Caco-2 (cell line): ENCODE results near the gene CCN5. TPM values are rescaled to one million over a fixed set of nuclear protein-coding genes. Genes with fewer than 3 reads are reported as not detected.

ENCODE experiments used
- BruUV-seq: library from RNA; stranded (reverse); fragments of 400-500 nt; replicated peaks from 2 replicates; lab custom pipeline; 2021; lab: Mats Ljungman, UMichigan
- CTCF ChIA-PET: fragments of 300-600 bp; sonication (Branson Sonifier 250); formaldehyde crosslinking; loops from one replicate; lab custom pipeline; 2022; ENCODE audit warnings: antibody characterized with exemption; lab: Charles Lee
- POLR2A ChIA-PET: fragments of 300-600 bp; sonication (Branson Sonifier 250); formaldehyde crosslinking; loops from one replicate; lab custom pipeline; 2022; ENCODE audit warnings: antibody characterized with exemption; lab: Charles Lee
- DNase-seq, 2 experiments: peaks; one replicate each; pipeline versions ENCODE4 v3.0.0 to v3.0.0-alpha.2; 2020 to 2022
- H3K27me3 ChIP-seq: replicated peaks from 2 replicates; pipeline ENCODE4 v1.6.0; 2011; ENCODE audit warnings: low read length; ENCODE audit not compliant: control insufficient read depth, insufficient read depth
- H3K36me3 ChIP-seq: 2 replicates; pipeline ENCODE4 v1.5.1; 2011; ENCODE audit warnings: low read length; ENCODE audit not compliant: control insufficient read depth, insufficient read depth
- H3K4me1 ChIP-seq: fragments of 250-450 bp; sonication (Bioruptor Pico); 2 replicates; pipeline ENCODE4 v1.5.1; 2020; ENCODE audit warnings: mild to moderate bottlenecking
- H3K4me3 ChIP-seq: 2 replicates; pipeline ENCODE4 v1.5.1; 2011; ENCODE audit warnings: low read depth, mild to moderate bottlenecking, control low read depth, low read length
- H3K9me3 ChIP-seq: fragments of 250-450 bp; sonication (Bioruptor Pico); 2 replicates; pipeline ENCODE4 v1.5.1; 2020; ENCODE audit warnings: mild to moderate bottlenecking, moderate library complexity
- H3K27ac Mint-ChIP-seq: one replicate; pipeline ENCODE4 v1.8.0; 2022; ENCODE audit warnings: mixed read lengths; ENCODE audit not compliant: unreplicated experiment
- H3K27me3 Mint-ChIP-seq: one replicate; pipeline ENCODE4 v1.8.0; 2022; ENCODE audit warnings: mixed read lengths; ENCODE audit not compliant: insufficient read depth, unreplicated experiment
- H3K36me3 Mint-ChIP-seq: one replicate; pipeline ENCODE4 v1.8.0; 2022; ENCODE audit warnings: mild to moderate bottlenecking, mixed read lengths; ENCODE audit not compliant: insufficient read depth, unreplicated experiment
- H3K4me1 Mint-ChIP-seq: one replicate; pipeline ENCODE4 v1.8.0; 2022; ENCODE audit warnings: low read depth, mixed read lengths; ENCODE audit not compliant: unreplicated experiment
- H3K4me3 Mint-ChIP-seq: one replicate; pipeline ENCODE4 v1.8.0; 2022; ENCODE audit warnings: mild to moderate bottlenecking, moderate library complexity, mixed read lengths; ENCODE audit not compliant: unreplicated experiment
- H3K9me3 Mint-ChIP-seq: one replicate; pipeline ENCODE4 v1.8.0; 2022; ENCODE audit warnings: mixed read lengths; ENCODE audit not compliant: unreplicated experiment
- CTCF ChIP-seq, 2 experiments: fragments of 200-600 bp in 1 of 2; IDR thresholded peaks; 1 replicate in 1 of 2; 2 replicates in 1 of 2; pipeline versions ENCODE4 v1.5.1 to v1.8.0; 2011 to 2022; ENCODE audit warnings: antibody characterized with exemption in 1 of 2, control low read depth in 1 of 2, inconsistent platforms in 1 of 2, low read depth in 1 of 2, low read length in 1 of 2, mild to moderate bottlenecking in 1 of 2, moderate library complexity in 1 of 2; ENCODE audit not compliant: insufficient read depth in 1 of 2, severe bottlenecking in 1 of 2, unreplicated experiment in 1 of 2
- intact Hi-C: fragments of 100-400 bp; cut with micrococcal nuclease; formaldehyde crosslinking; loops from one replicate; pipeline ENCODE4 v1.10.0; 2022; ENCODE audit not compliant: unreplicated experiment
- total RNA-seq: library from RNA; stranded (reverse); gene quantifications from 2 replicates; pipeline ENCODE4 v1.2.3, GENCODE V29; 2022

The CCN5 gene
- total RNA-seq, 1 experiment from 2014 or later = not detected

- Mint-ChIP-seq H3K4me1 (peaks cover 4% of the 10 kb centered on the region), H3K36me3 (no peaks in the 10 kb centered on the region), H3K9me3 (no peaks in the 10 kb centered on the region), H3K27ac (no peak overlapping the region), H3K27me3 (no peaks in the 10 kb centered on the region), H3K4me3 (no peak overlapping the region)
- ChIA-PET CTCF (interaction anchor here (0.7 to 1.5 kb wide), 4 partner anchors 9 to 39 kb away, joined by 3 to 4 read pairs (median 3); no protein-coding TSS in a partner anchor), POLR2A (interaction anchor here (0.5 kb wide), 1 partner anchor 9 kb away, joined by 3 read pairs; no protein-coding TSS in a partner anchor)
- no TSS peak for BruUV-seq
- peaks cover 3% of the 10 kb centered on the region for H3K4me1 ChIP-seq
- no peaks in the 10 kb centered on the region for H3K9me3 ChIP-seq
- TF ChIP-seq CTCF (IDR thresholded peaks at IDR 0.05; ENCODE audit: insufficient read depth in 1 of 2, low read depth in 1 of 2, low read length in 1 of 2, severe bottlenecking in 1 of 2, unreplicated experiment in 1 of 2) = no peak
- no peaks in the 10 kb centered on the region for H3K36me3 ChIP-seq
- no peaks in the 10 kb centered on the region for H3K27me3 ChIP-seq
- no peak overlapping the region for H3K4me3 ChIP-seq
- intact Hi-C loops = no loop called here
- DNase-seq = no peak
Observed at GRCh38 chr20:44723798-44724362, 8.7 kb downstream of the CCN5 start.

GRCh38 chr20:44724423-44725091 lies 9.4 kb downstream of the CCN5 start:
- no peak for TF ChIP-seq CTCF (IDR thresholded peaks at IDR 0.05; ENCODE audit: insufficient read depth in 1 of 2, low read depth in 1 of 2, low read length in 1 of 2, severe bottlenecking in 1 of 2, unreplicated experiment in 1 of 2)
- Mint-ChIP-seq H3K36me3 (no peaks in the 10 kb centered on the region), H3K27ac (no peak overlapping the region), H3K4me1 (peaks cover 7% of the 10 kb centered on the region), H3K27me3 (no peaks in the 10 kb centered on the region), H3K9me3 (no peaks in the 10 kb centered on the region), H3K4me3 (no peak overlapping the region)
- H3K4me1 ChIP-seq = peaks cover 7% of the 10 kb centered on the region
- BruUV-seq = no TSS peak
- ChIA-PET POLR2A (interaction anchor here (0.5 kb wide), 1 partner anchor 10 kb away, joined by 3 read pairs; no protein-coding TSS in a partner anchor), CTCF (interaction anchor here (0.9 to 1.5 kb wide), 3 partner anchors 9 to 40 kb away, joined by 3 to 5 read pairs (median 4); no protein-coding TSS in a partner anchor)
- H3K27me3 ChIP-seq = no peaks in the 10 kb centered on the region
- no peak overlapping the region for H3K4me3 ChIP-seq
- H3K36me3 ChIP-seq = no peaks in the 10 kb centered on the region
- intact Hi-C loops = no loop called here
- DNase-seq = no peak
- H3K9me3 ChIP-seq = no peaks in the 10 kb centered on the region

GRCh38 chr20:44725837-44726236 lies 10.7 kb downstream of the CCN5 start:
- H3K4me1 Mint-ChIP-seq = peaks cover 7% of the 10 kb centered on the region
- no peak overlapping the region for H3K4me3 Mint-ChIP-seq
- intact Hi-C loops = no loop called here
- ChIA-PET POLR2A (no interaction called here), CTCF (no interaction called here)
- H3K27me3 Mint-ChIP-seq = no peaks in the 10 kb centered on the region
- DNase-seq = no peak
- H3K4me3 ChIP-seq = no peak overlapping the region
- H3K27ac Mint-ChIP-seq = no peak overlapping the region
- H3K9me3 ChIP-seq = no peaks in the 10 kb centered on the region
- TF ChIP-seq CTCF (IDR thresholded peaks at IDR 0.05; ENCODE audit: insufficient read depth in 1 of 2, low read depth in 1 of 2, low read length in 1 of 2, severe bottlenecking in 1 of 2, unreplicated experiment in 1 of 2) = no peak
- H3K36me3 Mint-ChIP-seq = no peaks in the 10 kb centered on the region
- no TSS peak for BruUV-seq
- H3K9me3 Mint-ChIP-seq = no peaks in the 10 kb centered on the region
- H3K4me1 ChIP-seq = peaks cover 7% of the 10 kb centered on the region
- no peaks in the 10 kb centered on the region for H3K36me3 ChIP-seq
- H3K27me3 ChIP-seq = no peaks in the 10 kb centered on the region
